Trophoblast cell (in vitro differentiated cells and primary cell): ENCODE results near the gene GLT8D1.

Source experiments
- DNase-seq, 2 donors: peaks; one replicate each; pipeline ENCODE4 v3.0.0-alpha.2; 2016
- H2AFZ ChIP-seq: 2 replicates; pipeline ENCODE4 v1.6.1; 2013; ENCODE audit warnings: low read length, moderate library complexity, mild to moderate bottlenecking; ENCODE audit not compliant: insufficient read depth, poor library complexity
- H2AK5ac ChIP-seq: 2 replicates; pipeline ENCODE4 v1.6.1; 2013; ENCODE audit warnings: mild to moderate bottlenecking, low read length
- H2BK120ac ChIP-seq: 2 replicates; pipeline ENCODE4 v1.6.1; 2013; ENCODE audit warnings: low read length, mild to moderate bottlenecking, moderate library complexity; ENCODE audit not compliant: insufficient read depth, poor library complexity
- H2BK12ac ChIP-seq: 2 replicates; pipeline ENCODE4 v1.6.1; 2013; ENCODE audit warnings: mild to moderate bottlenecking, low read length, moderate library complexity
- H2BK5ac ChIP-seq: 2 replicates; pipeline ENCODE4 v1.6.1; 2013; ENCODE audit warnings: low read length, low read depth, moderate library complexity, mild to moderate bottlenecking; ENCODE audit not compliant: poor library complexity
- H3K14ac ChIP-seq: 2 replicates; pipeline ENCODE4 v1.6.1; 2013; ENCODE audit warnings: mild to moderate bottlenecking, low read length
- H3K18ac ChIP-seq: 2 replicates; pipeline ENCODE4 v1.6.1; 2013; ENCODE audit warnings: mild to moderate bottlenecking, low read length
- H3K23ac ChIP-seq: 2 replicates; pipeline ENCODE4 v1.6.1; 2013; ENCODE audit warnings: low read length
- H3K27ac ChIP-seq: 2 replicates; pipeline ENCODE4 v1.5.1; 2013; ENCODE audit warnings: low read depth, mild to moderate bottlenecking, inconsistent platforms, low read length, moderate library complexity
- H3K27me3 ChIP-seq: 2 replicates; pipeline ENCODE4 v1.6.1; 2013; ENCODE audit warnings: inconsistent platforms, mild to moderate bottlenecking, low read length, moderate library complexity; ENCODE audit not compliant: insufficient read depth
- H3K36me3 ChIP-seq, 2 experiments: 1 replicate in 1 of 2; 2 replicates in 1 of 2; pipeline ENCODE4 v1.6.1; 2013; ENCODE audit warnings: low read length in 2 of 2, mild to moderate bottlenecking in 2 of 2, moderate library complexity in 1 of 2; ENCODE audit not compliant: insufficient read depth in 2 of 2, control insufficient read depth in 1 of 2
- H3K4ac ChIP-seq: 2 replicates; pipeline ENCODE4 v1.6.1; 2013; ENCODE audit warnings: low read depth, mild to moderate bottlenecking, low read length, moderate library complexity
- H3K4me1 ChIP-seq, 2 experiments: 1 replicate in 1 of 2; 2 replicates in 1 of 2; pipeline ENCODE4 v1.6.1; 2013; ENCODE audit warnings: low read length in 2 of 2, mild to moderate bottlenecking in 2 of 2, moderate library complexity in 1 of 2; ENCODE audit not compliant: insufficient read depth in 2 of 2, control insufficient read depth in 1 of 2
- H3K4me2 ChIP-seq: 2 replicates; pipeline ENCODE4 v1.6.1; 2013; ENCODE audit warnings: inconsistent platforms, mild to moderate bottlenecking, low read length, moderate library complexity
- H3K4me3 ChIP-seq: 2 replicates; pipeline ENCODE4 v1.5.1; 2013; ENCODE audit warnings: mild to moderate bottlenecking, low read depth, low read length, inconsistent platforms
- H3K79me1 ChIP-seq: one replicate; pipeline ENCODE4 v1.6.1; 2013; ENCODE audit warnings: low read length
- H3K79me2 ChIP-seq: 2 replicates; pipeline ENCODE4 v1.6.1; 2013; ENCODE audit warnings: low read length, mild to moderate bottlenecking; ENCODE audit not compliant: control insufficient read depth, insufficient read depth, poor library complexity
- H3K9ac ChIP-seq: 2 replicates; pipeline ENCODE4 v1.6.1; 2013; ENCODE audit warnings: mild to moderate bottlenecking, low read length
- H3K9me3 ChIP-seq: 2 replicates; pipeline ENCODE4 v1.6.1; 2013; ENCODE audit warnings: low read depth, mild to moderate bottlenecking, control low read depth, inconsistent platforms, low read length; ENCODE audit not compliant: insufficient read depth
- H4K12ac ChIP-seq: 2 replicates; pipeline ENCODE4 v1.6.1; 2013; ENCODE audit warnings: low read depth, mild to moderate bottlenecking, low read length, moderate library complexity
- H4K8ac ChIP-seq: 2 replicates; pipeline ENCODE4 v1.6.1; 2013; ENCODE audit warnings: low read depth, mild to moderate bottlenecking, low read length, moderate library complexity
- H4K91ac ChIP-seq: one replicate; pipeline ENCODE4 v1.6.1; 2013; ENCODE audit warnings: low read depth, mild to moderate bottlenecking, low read length, moderate library complexity
- WGBS: extraction: QIAGEN DNeasy Blood & Tissue Kit; methylation state at CpG from one replicate; pipeline ENCODE4 v1.1.7; 2013; ENCODE audit warnings: missing lambda C conversion rate; ENCODE audit not compliant: insufficient read length, insufficient coverage; ENCODE audit errors: extremely low coverage; 5-methylcytosine and 5-hydroxymethylcytosine counted together

Gene GLT8D1

DNA sequence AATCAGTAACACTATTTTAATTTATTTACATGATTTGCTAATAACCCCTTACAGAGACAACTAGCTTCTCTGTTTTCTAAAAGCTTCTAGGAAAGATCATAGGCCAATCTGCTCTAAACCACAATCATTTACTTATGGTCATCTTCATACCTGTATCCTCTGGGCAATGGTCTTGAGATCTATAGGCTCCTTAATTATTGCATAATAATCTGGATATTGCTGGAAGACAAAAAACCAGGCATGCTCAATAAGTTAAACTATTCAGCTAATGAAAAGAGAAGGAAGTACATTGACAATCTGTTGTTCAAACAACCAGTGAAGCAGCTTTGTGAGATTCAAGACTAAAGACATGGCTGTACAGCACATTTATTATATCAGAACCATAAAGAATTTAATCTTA is 54.0 kb downstream of the GLT8D1 start:
- Histone ChIP-seq H3K23ac (no peak overlapping the region), H3K9me3 (no peaks in the 10 kb centered on the region), H3K27me3 (no peaks in the 10 kb centered on the region), H2BK120ac (no peak overlapping the region), H4K91ac (no peak overlapping the region), H3K4me2 (no peak overlapping the region), H3K36me3 (peaks cover 24 to 32% of the 10 kb centered on the region in 2 experiments), H2BK12ac (no peak overlapping the region), H3K9ac (no peak overlapping the region), H4K12ac (no peak overlapping the region), H3K4me3 (no peak overlapping the region), H4K8ac (no peak overlapping the region), H3K4me1 (no peaks in the 10 kb centered on the region), H2AFZ (no peak overlapping the region), H3K27ac (no peak overlapping the region), H3K4ac (no peak overlapping the region), H3K14ac (no peak overlapping the region), H3K79me2 (no peaks in the 10 kb centered on the region), H2BK5ac (no peak overlapping the region), H3K18ac (no peak overlapping the region), H2AK5ac (no peak overlapping the region), H3K79me1 (no peaks in the 10 kb centered on the region)
- no peak for DNase-seq

DNA sequence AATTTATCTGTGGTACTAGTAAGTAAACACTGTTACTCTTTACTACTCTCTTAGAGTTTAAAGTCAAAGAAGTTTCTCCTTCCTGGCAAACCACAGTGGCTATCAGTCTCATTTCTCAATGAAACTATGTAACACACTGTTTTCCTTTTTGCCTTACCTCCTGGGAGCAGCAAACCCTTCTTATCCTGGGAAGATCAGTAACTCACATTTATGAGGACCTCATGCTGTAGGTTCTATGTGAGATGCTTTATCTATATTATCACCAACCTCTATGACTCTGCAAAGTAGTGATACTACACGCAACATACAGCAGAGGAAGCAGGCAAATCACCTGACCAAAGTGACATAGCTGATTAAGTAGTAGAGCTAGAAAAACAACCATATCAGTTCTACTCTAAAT is 55.2 kb downstream of the GLT8D1 start:
- no peak overlapping the region for H2BK5ac ChIP-seq
- no peaks in the 10 kb centered on the region for H3K79me2 ChIP-seq
- no peak overlapping the region for H3K27ac ChIP-seq
- peaks cover 20 to 28% of the 10 kb centered on the region in 2 experiments for H3K36me3 ChIP-seq
- DNase-seq = peak; percentile 36 to 73
- no peaks in the 10 kb centered on the region for H3K4me1 ChIP-seq
- H3K18ac ChIP-seq = no peak overlapping the region
- H2BK12ac ChIP-seq = no peak overlapping the region
- no peak overlapping the region for H4K8ac ChIP-seq
- no peak overlapping the region for H3K4me3 ChIP-seq
- no peak overlapping the region for H3K14ac ChIP-seq
- H2BK120ac ChIP-seq = no peak overlapping the region
- no peak overlapping the region for H3K4ac ChIP-seq
- H2AK5ac ChIP-seq = no peak overlapping the region
- no peak overlapping the region for H2AFZ ChIP-seq
- no peaks in the 10 kb centered on the region for H3K9me3 ChIP-seq
- H3K23ac ChIP-seq = no peak overlapping the region
- no peak overlapping the region for H4K91ac ChIP-seq
- WGBS = no CpG with 5 or more reads among the region's 1 CpG
- no peak overlapping the region for H3K4me2 ChIP-seq
- no peaks in the 10 kb centered on the region for H3K27me3 ChIP-seq
- no peak overlapping the region for H3K9ac ChIP-seq
- H4K12ac ChIP-seq = no peak overlapping the region
- H3K79me1 ChIP-seq = no peaks in the 10 kb centered on the region

DNA sequence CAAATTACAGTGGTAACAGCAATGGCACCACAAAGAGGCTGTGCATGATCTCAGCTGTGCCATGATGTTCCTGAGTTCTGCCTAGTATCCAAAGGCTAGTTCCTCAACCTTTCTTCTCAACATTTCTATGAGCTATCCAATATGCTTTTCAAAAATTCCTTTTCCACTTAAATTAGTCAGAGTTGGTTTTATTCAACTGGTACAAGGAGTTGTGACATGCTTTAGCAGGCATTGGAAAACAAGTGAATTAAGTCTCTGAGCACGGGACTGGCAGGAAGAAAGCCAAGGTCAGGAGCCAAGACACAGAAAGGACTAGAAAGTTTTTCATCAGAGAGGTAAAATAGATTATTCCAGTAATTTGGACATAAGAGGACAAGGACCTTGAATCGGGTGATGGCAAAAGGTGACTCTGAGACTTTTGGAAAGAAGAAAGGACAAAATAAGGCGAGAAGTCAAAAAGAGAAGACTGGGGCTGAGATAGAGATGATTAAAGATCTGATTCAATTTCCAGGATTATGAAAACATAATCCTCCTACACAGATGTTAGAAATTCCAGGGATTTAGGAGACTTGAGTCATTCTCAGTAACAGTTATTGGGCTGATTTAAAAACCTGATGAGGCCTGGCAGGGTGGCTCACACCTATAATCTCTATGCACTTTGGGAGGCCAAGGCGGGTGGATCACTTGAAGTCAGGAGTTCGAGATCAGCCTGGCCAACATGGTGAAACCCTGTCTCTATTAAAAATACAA is 56.0 kb downstream of the GLT8D1 start:
- H3K4me1 ChIP-seq = no peaks in the 10 kb centered on the region
- peaks cover 20 to 27% of the 10 kb centered on the region in 2 experiments for H3K36me3 ChIP-seq
- no peak overlapping the region for H3K14ac ChIP-seq
- no peak overlapping the region for H3K4ac ChIP-seq
- H4K8ac ChIP-seq = no peak overlapping the region
- no peak overlapping the region for H4K12ac ChIP-seq
- no CpG with 5 or more reads among the region's 5 CpGs for WGBS
- no peak overlapping the region for H3K9ac ChIP-seq
- H2AK5ac ChIP-seq = no peak overlapping the region
- H3K18ac ChIP-seq = no peak overlapping the region
- no peaks in the 10 kb centered on the region for H3K79me1 ChIP-seq
- peak; percentile 40 to 82 for DNase-seq
- H3K4me3 ChIP-seq = no peak overlapping the region
- no peak overlapping the region for H4K91ac ChIP-seq
- no peaks in the 10 kb centered on the region for H3K9me3 ChIP-seq
- no peak overlapping the region for H2BK12ac ChIP-seq
- H3K79me2 ChIP-seq = no peaks in the 10 kb centered on the region
- H2BK5ac ChIP-seq = no peak overlapping the region
- H3K4me2 ChIP-seq = no peak overlapping the region
- no peak overlapping the region for H2AFZ ChIP-seq
- H3K23ac ChIP-seq = no peak overlapping the region
- no peak overlapping the region for H3K27ac ChIP-seq
- H2BK120ac ChIP-seq = no peak overlapping the region
- no peaks in the 10 kb centered on the region for H3K27me3 ChIP-seq

DNA sequence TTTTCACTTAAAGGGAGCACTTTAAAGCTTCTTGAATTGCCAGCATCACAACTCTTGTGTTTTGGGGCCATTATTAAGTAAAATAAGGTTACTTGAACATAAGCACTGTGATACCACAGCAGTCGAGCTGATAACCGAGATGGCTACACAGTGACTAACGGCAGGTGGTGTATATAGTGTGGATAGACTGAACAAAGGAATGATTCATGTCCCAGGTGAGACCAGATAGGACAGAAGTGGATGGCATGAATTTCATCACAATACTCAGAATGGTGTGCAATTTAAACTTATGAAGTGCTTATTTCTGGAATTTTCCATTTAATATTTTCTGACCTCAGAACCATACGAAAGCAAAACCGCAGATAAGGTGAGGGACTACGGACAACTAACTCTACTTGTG is 60.0 kb downstream of the GLT8D1 start:
- no peak overlapping the region for H2AFZ ChIP-seq
- no peak overlapping the region for H4K8ac ChIP-seq
- H3K36me3 ChIP-seq = peaks cover 22 to 28% of the 10 kb centered on the region in 2 experiments
- no peaks in the 10 kb centered on the region for H3K27me3 ChIP-seq
- no peak overlapping the region for H3K9ac ChIP-seq
- no peak overlapping the region for H3K18ac ChIP-seq
- no peaks in the 10 kb centered on the region for H3K79me1 ChIP-seq
- no peak overlapping the region for H3K4me2 ChIP-seq
- no peaks in the 10 kb centered on the region for H3K4me1 ChIP-seq
- H3K4ac ChIP-seq = no peak overlapping the region
- H2BK120ac ChIP-seq = no peak overlapping the region
- no peak overlapping the region for H3K27ac ChIP-seq
- H3K9me3 ChIP-seq = no peaks in the 10 kb centered on the region
- no peak overlapping the region for H3K23ac ChIP-seq
- WGBS = no CpG with 5 or more reads among the region's 6 CpGs
- no peak overlapping the region for H2AK5ac ChIP-seq
- H3K4me3 ChIP-seq = no peak overlapping the region
- H2BK5ac ChIP-seq = no peak overlapping the region
- H4K91ac ChIP-seq = no peak overlapping the region
- no peaks in the 10 kb centered on the region for H3K79me2 ChIP-seq
- no peak overlapping the region for H2BK12ac ChIP-seq
- peak; percentile 73 to 85 for DNase-seq
- no peak overlapping the region for H3K14ac ChIP-seq
- no peak overlapping the region for H4K12ac ChIP-seq
